Measurements from ENCODE around the gene CSRP1.

Gene CSRP1

GRCh38 chr1:201447903-201448871 is 58.7 kb downstream of the CSRP1 start:
- peak; percentile 54 for DNase-seq

GRCh38 chr1:201445310-201445709 is 61.6 kb downstream of the CSRP1 start:
- DNase-seq: no peak

DNA sequence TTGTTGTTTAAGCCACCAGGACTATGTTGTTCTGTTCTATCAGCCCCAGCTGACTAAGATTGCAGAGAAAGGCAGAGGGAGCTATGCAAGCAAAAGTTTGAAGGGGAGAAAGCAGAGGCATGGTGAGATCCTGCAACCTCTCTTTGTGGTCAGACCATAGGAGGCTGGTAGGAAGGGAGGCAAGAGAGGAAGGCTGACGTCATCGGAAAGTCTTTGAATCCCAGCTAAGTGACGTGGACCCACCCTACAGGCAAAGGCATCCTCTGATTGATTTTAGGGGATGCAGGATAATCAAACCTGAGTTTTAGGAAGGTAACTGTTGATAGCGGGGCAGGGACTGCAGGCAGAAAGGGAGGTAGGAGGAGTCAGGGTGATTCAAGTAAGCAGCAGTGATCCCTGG is 62.1 kb downstream of the CSRP1 start:
- DNase-seq: no peak

GRCh38 chr1:201443747-201444146 is 63.2 kb downstream of the CSRP1 start:
- DNase-seq: no peak

DNA sequence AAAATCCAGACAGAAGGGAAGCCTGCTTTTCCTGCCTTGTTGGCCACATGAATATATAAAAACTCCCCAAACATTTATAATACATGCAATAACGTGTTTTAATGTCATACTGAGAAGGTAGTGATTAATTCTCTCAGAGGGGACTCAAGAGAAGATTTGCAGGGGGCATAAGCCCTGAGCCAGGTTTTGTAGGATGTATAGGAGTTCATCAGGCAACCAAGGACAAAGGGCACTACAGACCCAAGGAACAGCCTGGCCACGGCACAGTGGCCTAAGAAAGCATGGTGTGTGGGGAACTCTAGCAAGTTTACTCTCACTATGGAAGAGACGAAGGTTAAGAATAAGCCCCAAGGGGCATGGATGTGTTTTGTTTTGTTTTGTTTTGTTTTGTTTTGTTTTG is 70.0 kb downstream of the CSRP1 start:
- DNase-seq: no peak

DNA sequence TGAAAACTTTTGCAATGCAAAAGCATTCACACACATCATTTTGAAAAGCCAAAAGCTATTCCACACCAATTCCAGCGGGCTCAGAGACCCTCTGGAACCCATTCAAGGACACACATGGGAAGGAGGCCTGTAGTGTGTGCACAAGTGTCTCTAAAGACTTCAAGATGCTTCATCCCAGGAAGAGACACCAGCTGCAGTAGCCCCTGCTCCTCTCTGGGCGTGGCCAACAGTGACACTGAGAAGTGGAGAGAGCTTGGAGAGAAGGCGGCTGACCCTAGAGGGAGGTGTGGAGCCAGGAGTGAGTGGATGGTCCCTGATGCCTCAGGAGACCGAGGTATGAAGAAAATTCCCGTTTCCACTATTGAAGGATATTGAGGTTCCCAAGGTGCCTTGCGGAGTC is 70.5 kb downstream of the CSRP1 start:
- DNase-seq: no peak

GRCh38 chr1:201434266-201434665 is 72.7 kb downstream of the CSRP1 start:
- no peak for DNase-seq

GRCh38 chr1:201433609-201434008 is 73.3 kb downstream of the CSRP1 start:
- no peak for DNase-seq
